HEK293T (cell line): ENCODE data around the gene SKA2.
"Not testable (repeated sequence)": the region's sequence is repeated elsewhere in the genome, so short reads cannot be mapped to it uniquely, and the experiment has no call there.

Experiments used
- FOXA1 ChIP-seq: fragments of 450-650 bp; IDR thresholded peaks from 2 replicates; pipeline ENCODE4 v1.6.1; 2016; ENCODE audit warnings: mild to moderate bottlenecking
- SP1 ChIP-seq: fragments of 450-650 bp; IDR thresholded peaks from 2 replicates; pipeline ENCODE4 v1.6.1; 2017
- SUZ12 ChIP-seq: fragments of 450-650 bp; IDR thresholded peaks from 2 replicates; pipeline ENCODE4 v1.6.1; 2016; ENCODE audit warnings: mild to moderate bottlenecking

GRCh38 chr17:59179601-59180000 lies 24.6 kb upstream of the SKA2 start:
- TF ChIP-seq SP1, SUZ12, FOXA1: not testable (repeated sequence)
